Osteocyte (in vitro differentiated cells): Measurements from ENCODE around the gene POLR1G. TPM values are rescaled to one million over a fixed set of nuclear protein-coding genes. Genes with fewer than 3 reads are reported as not detected.
"Not testable (repeated sequence)": the region's sequence is repeated elsewhere in the genome, so short reads cannot be mapped to it uniquely, and the experiment has no call there.

Experiments used
- DNase-seq: peaks from one replicate; pipeline ENCODE4 v3.0.0; 2021; ENCODE audit warnings: mixed read lengths; ENCODE audit not compliant: unreplicated experiment; ENCODE audit errors: extremely low spot score
- H3K27ac Mint-ChIP-seq: one replicate; pipeline ENCODE4 v1.8.0; 2021; ENCODE audit warnings: mild to moderate bottlenecking, mixed read lengths; ENCODE audit not compliant: unreplicated experiment
- H3K27me3 Mint-ChIP-seq: one replicate; pipeline ENCODE4 v1.8.0; 2021; ENCODE audit warnings: mixed read lengths; ENCODE audit not compliant: unreplicated experiment
- H3K36me3 Mint-ChIP-seq: one replicate; pipeline ENCODE4 v1.8.0; 2021; ENCODE audit warnings: mixed read lengths; ENCODE audit not compliant: unreplicated experiment
- H3K4me1 Mint-ChIP-seq: one replicate; pipeline ENCODE4 v1.8.0; 2021; ENCODE audit warnings: mixed read lengths; ENCODE audit not compliant: unreplicated experiment
- H3K4me3 Mint-ChIP-seq: one replicate; pipeline ENCODE4 v1.8.0; 2021; ENCODE audit warnings: mild to moderate bottlenecking, moderate library complexity, mixed read lengths; ENCODE audit not compliant: unreplicated experiment
- H3K9me3 Mint-ChIP-seq: one replicate; pipeline ENCODE4 v1.8.0; 2021; ENCODE audit warnings: mixed read lengths; ENCODE audit not compliant: unreplicated experiment
- total RNA-seq: library from RNA; stranded (reverse); gene quantifications from 2 replicates; pipeline ENCODE4 v1.2.1, GENCODE V29; 2021
- TF ChIP-seq, protein P1 (sequence below): fragments of 200-600 bp; sonication (generic); IDR thresholded peaks from 2 replicates; pipeline ENCODE4 v1.5.0; 2021; ENCODE audit warnings: antibody characterized with exemption, mild to moderate bottlenecking, moderate library complexity

The POLR1G gene
- total RNA-seq, 1 donor from 2014 or later, result 7.6 TPM

DNA sequence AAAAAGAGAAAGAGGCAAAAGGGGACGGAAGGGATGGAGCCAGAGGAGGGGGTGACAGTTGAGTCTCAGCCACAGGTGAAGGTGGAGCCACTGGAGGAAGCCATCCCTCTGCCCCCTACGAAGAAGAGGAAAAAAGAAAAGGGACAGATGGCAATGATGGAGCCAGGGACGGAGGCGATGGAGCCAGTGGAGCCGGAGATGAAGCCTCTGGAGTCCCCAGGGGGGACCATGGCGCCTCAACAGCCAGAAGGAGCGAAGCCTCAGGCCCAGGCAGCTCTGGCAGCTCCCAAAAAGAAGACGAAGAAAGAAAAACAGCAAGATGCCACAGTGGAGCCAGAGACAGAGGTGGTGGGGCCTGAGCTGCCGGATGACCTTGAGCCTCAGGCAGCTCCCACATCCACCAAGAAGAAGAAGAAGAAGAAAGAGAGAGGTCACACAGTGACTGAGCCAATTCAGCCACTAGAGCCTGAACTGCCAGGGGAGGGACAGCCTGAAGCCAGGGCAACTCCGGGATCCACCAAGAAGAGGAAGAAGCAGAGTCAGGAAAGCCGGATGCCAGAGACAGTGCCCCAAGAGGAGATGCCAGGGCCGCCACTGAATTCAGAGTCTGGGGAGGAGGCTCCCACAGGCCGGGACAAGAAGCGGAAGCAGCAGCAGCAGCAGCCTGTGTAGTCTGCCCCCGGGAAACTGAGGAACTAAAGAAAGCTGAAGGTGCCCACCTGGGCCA is 2.5 kb downstream of the POLR1G start:
- Mint-ChIP-seq H3K4me1 (peaks cover 29% of the 10 kb centered on the region), H3K27ac (peak overlapping the region; percentile 52), H3K36me3 (peaks cover 18% of the 10 kb centered on the region), H3K9me3 (no peaks in the 10 kb centered on the region), H3K4me3 (peak overlapping the region; percentile 14), H3K27me3 (no peaks in the 10 kb centered on the region)
- TF ChIP-seq, protein P1, sequence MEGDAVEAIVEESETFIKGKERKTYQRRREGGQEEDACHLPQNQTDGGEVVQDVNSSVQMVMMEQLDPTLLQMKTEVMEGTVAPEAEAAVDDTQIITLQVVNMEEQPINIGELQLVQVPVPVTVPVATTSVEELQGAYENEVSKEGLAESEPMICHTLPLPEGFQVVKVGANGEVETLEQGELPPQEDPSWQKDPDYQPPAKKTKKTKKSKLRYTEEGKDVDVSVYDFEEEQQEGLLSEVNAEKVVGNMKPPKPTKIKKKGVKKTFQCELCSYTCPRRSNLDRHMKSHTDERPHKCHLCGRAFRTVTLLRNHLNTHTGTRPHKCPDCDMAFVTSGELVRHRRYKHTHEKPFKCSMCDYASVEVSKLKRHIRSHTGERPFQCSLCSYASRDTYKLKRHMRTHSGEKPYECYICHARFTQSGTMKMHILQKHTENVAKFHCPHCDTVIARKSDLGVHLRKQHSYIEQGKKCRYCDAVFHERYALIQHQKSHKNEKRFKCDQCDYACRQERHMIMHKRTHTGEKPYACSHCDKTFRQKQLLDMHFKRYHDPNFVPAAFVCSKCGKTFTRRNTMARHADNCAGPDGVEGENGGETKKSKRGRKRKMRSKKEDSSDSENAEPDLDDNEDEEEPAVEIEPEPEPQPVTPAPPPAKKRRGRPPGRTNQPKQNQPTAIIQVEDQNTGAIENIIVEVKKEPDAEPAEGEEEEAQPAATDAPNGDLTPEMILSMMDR, result no peak
- DNase-seq, result no peak

DNA sequence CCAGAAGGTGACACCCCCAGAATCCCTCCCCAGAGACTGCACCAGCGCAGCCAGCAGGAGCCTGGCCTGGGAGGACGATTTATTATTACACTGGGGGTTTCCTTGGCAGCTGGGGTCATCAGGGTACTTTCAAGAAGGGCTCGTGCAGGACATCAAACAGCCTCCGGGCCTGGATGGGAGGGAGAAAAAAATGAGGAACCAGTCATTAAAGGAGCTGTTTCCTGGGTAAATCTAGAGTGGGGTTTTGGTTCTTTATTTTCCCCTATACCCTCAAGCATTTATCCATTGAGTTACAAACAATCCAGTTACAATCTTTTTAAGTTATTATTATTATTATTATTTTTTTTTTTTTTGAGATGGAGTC is 3.1 kb downstream of the POLR1G start:
- no peaks in the 10 kb centered on the region for H3K9me3 Mint-ChIP-seq
- H3K36me3 Mint-ChIP-seq, result peaks cover 24% of the 10 kb centered on the region
- H3K27me3 Mint-ChIP-seq, result no peaks in the 10 kb centered on the region
- peaks cover 24% of the 10 kb centered on the region for H3K4me1 Mint-ChIP-seq
- no peak for DNase-seq
- H3K27ac Mint-ChIP-seq, result no peak overlapping the region
- TF ChIP-seq, protein P1, result no peak
- H3K4me3 Mint-ChIP-seq, result no peak overlapping the region

DNA sequence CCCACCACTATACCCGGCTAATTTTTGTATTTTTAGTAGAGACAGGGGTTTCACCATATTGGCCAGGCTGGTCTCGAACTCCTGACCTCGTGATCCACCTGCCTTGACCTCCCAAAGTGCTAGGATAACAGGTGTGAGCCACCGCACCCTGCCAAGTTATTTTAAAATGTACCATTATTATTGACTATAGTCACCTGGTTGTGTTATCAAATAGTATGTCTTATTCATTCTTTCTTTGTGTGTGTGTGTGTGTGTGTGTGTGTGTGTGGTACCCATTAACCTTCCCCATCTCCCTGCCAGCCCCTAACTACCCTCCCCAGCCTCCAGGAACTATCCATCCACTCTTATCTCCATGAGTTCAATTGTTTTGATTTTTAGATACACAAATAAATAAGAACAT is 3.9 kb downstream of the POLR1G start:
- not testable (repeated sequence) for H3K9me3 Mint-ChIP-seq, DNase-seq, H3K27me3 Mint-ChIP-seq, H3K27ac Mint-ChIP-seq, H3K4me3 Mint-ChIP-seq
- Mint-ChIP-seq H3K36me3 (peaks cover 27% of the 10 kb centered on the region), H3K4me1 (peaks cover 18% of the 10 kb centered on the region)

DNA sequence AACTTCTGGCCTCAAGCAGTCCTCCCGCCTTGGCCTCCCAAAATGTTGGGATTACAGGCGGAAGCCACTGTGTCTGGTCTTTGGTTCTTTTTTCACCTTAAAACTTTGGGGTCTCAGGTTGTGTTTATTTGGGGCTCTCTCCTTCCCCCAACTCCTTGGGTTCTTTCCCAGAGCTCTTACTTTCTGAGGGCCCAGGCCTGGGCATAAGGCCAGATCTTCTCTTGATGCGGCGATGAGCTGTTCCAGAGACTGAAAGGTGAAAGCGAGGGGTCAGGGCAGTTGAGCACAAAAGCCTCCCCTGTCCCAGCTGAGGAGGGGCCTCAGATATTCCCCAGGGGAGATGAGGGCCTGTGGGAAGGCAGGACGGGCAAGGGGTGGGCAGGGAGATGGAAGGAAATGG is 7.1 kb downstream of the POLR1G start:
- Mint-ChIP-seq H3K36me3 (peaks cover 39% of the 10 kb centered on the region), H3K27ac (no peak overlapping the region), H3K9me3 (no peaks in the 10 kb centered on the region), H3K4me3 (no peak overlapping the region), H3K27me3 (no peaks in the 10 kb centered on the region), H3K4me1 (peaks cover 6% of the 10 kb centered on the region)
- DNase-seq, result no peak
- TF ChIP-seq, protein P1, result no peak

DNA sequence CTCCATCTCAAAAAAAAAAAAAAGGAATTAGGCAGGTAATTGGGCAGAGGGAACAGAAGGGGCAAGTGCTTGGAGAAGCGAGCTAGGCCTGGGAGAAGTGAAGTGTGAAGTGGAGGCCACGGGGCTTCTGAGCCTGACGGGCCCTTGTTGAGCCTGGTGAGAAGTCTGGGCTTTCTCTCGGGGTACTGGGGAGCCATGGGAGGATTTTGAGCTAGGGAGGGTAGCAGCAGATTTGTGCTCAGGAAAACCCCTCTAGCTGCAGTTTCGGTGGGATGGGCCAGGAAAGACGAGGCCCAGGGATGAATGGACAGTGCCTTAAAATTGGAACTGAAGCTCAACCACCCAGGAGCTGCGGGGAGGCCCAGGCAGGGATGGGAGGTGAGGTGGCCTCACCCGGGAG is 8.0 kb downstream of the POLR1G start:
- no peaks in the 10 kb centered on the region for H3K9me3 Mint-ChIP-seq
- H3K4me3 Mint-ChIP-seq, result no peak overlapping the region
- no peak for DNase-seq
- no peaks in the 10 kb centered on the region for H3K27me3 Mint-ChIP-seq
- H3K27ac Mint-ChIP-seq, result no peak overlapping the region
- peaks cover 36% of the 10 kb centered on the region for H3K36me3 Mint-ChIP-seq
- H3K4me1 Mint-ChIP-seq, result no peaks in the 10 kb centered on the region
- TF ChIP-seq, protein P1, result no peak
